SKM-1 treated with dmso at 0.1 percent for 144 hours (cell line): ENCODE data around the gene APOBEC4.

Experiments used
- DNase-seq: peaks from one replicate; lab custom pipeline; 2025; ENCODE audit not compliant: unreplicated experiment; lab: John Stamatoyannopoulos, UW

The APOBEC4 gene

DNA sequence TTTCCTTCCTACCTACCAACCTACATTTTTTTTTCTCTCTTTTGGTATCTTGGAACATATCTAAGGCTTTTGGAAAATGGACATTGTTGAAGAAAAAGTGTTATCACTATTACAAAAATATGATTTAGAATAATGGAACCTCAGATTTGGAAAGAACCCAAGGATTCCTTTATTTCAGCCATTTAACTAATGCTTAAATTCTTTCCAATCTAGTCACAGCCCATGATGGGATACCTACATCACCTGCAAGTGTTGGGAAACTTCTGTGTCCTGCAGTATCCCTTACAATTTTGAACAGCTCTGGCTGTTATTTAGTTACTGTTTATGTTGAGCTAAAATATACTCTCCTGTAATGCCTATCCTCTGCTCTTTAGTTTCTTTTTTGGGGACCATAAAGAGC is 22.3 kb upstream of the APOBEC4 start:
- no peak for DNase-seq

GRCh38 chr1:183674886-183675285 is 21.8 kb upstream of the APOBEC4 start:
- no peak for DNase-seq

GRCh38 chr1:183674339-183674738 is 21.2 kb upstream of the APOBEC4 start:
- no peak for DNase-seq

- no peak for DNase-seq
Observed at GRCh38 chr1:183673605-183674323, 20.6 kb upstream of the APOBEC4 start.

DNA sequence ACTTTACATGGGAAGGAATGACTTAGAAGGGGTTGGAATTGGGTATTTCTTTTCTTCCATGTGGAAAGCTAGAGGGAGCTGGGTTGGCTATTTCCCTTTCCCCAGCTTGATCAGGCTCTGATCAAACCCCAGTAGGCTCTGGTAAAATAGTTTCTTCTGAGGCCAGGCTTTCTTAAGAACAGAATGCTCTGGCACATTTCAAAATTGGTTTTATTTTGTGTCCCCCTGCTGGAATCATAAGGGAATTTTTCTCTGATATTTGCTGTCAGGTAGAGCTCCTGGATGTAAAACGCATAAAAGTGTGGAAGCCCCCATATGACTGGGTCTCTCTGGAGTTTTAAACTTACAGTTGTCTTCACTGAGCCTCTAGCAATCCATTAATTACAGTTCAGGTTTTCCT is 17.1 kb upstream of the APOBEC4 start:
- no peak for DNase-seq

- DNase-seq: no peak
Observed at GRCh38 chr1:183656355-183656754, 3.2 kb upstream of the APOBEC4 start.

DNA sequence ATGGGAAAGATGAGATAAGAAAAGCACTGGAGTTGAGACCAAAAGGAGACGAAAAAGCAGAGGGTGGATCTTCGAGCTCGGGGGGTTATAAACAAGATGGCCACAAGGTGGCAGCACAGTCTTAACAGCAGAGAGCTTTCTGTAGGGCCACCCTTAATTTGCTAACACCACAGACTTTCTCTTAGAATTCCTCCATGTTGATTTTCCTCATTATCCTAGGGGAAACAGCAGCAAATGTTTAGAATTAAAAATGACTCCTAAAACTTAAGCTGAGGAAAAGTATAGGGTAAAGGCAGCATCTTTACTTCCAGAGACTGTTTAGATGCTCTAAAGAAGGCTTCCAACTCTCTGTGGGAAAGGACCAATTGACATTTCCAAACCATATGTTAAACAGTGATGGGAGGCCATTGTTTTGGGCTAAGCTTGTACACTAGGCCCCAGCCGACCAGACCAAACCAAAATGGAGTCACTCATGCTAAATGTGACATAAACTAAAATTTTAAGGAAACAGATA is 2.5 kb upstream of the APOBEC4 start:
- peak; percentile 90 for DNase-seq

DNA sequence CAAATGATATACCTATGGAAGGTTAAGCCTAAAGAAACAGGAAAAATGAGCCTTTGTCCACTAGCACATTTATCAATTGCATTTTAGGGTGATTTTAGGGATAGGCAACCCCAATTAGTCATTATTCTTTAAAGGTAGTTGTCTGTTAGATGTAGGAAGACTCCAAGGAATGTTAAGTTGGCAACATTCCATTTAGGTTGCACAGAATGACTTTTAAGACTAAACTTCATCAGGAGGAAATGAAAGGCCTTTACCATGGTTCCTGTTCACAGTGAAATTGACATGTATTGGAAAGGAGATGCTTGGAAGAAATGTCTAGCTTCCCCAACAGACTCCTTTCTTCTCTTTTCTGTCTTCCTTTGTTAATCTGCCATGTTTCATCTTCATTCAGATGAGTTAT is 1.6 kb upstream of the APOBEC4 start:
- DNase-seq: no peak

DNA sequence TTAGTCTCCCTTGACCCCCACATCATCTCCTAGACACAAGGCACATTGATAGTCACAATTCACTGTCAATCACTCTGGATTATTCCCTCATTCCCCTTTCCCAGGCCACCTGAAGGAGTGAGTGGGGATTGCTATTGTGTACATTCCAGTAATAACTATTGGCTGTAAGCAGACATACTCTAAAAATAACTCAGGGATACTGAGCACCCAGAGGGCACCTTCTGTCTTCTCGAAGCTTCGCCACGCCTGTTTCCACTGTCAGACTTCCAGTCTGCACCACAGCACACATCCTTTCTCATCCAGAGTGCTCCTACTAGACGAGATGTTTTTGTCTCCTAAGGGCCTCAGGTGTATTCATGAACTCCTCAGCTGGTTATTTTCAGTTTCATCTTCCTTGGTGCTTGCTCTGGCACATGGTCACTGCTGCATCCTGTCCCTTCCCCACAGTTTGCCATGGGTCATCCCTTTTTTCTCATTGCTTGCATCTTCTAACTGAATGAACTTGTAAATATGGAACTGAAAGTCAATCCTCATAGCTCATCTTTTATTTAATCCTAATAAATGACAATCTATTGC is 848 bp upstream of the APOBEC4 start:
- DNase-seq: no peak

GRCh38 chr1:183653462-183653794 is 312 bp upstream of the APOBEC4 start:
- DNase-seq: no peak

GRCh38 chr1:183652107-183652506 is 1.0 kb downstream of the APOBEC4 start:
- DNase-seq: no peak

GRCh38 chr1:183651612-183652011 is 1.5 kb downstream of the APOBEC4 start:
- DNase-seq: no peak

- DNase-seq: no peak
Observed at GRCh38 chr1:183648042-183648441, 5.1 kb downstream of the APOBEC4 start.

DNA sequence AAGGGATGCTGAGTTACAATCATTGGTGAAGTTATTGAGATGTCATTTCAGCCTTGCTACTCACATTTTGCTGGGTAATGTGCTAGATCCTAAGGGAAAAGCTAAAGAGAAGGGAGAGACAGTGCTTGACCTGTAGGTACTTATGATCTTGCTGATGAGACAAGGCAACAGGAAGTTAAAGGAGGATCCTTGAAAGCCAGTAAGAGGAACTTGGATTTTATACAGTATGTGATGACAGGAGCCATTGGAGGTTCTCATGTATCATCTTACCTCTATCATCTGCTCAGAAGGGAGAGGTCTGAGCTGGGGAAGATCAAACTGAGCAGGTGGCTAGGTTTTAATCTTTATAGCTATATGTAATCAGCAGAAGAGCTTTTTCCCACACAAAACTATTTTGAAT is 6.3 kb downstream of the APOBEC4 start:
- peak; percentile 83 for DNase-seq

GRCh38 chr1:183645531-183645930 is 7.6 kb downstream of the APOBEC4 start:
- no peak for DNase-seq

GRCh38 chr1:183642166-183642565 is 10.9 kb downstream of the APOBEC4 start:
- no peak for DNase-seq

DNA sequence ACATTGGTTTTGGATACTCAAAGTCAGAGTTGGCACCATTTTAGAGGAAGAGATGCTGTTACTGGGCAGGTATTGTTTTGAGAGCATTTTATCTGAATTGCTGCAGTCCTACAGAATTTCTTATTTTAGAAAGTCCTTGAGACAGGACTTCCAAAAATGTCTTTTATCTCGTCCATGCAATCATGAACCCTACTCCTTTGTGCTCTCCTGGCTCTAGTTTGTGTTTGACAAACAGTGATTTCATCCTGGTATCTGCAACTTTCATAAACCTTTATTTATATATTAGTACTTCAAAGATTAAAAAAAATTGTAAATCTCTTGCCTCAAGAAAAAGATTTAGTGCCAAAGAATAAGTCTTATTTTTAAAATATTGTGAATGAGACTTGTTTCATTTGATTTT is 12.9 kb downstream of the APOBEC4 start:
- DNase-seq: no peak

DNA sequence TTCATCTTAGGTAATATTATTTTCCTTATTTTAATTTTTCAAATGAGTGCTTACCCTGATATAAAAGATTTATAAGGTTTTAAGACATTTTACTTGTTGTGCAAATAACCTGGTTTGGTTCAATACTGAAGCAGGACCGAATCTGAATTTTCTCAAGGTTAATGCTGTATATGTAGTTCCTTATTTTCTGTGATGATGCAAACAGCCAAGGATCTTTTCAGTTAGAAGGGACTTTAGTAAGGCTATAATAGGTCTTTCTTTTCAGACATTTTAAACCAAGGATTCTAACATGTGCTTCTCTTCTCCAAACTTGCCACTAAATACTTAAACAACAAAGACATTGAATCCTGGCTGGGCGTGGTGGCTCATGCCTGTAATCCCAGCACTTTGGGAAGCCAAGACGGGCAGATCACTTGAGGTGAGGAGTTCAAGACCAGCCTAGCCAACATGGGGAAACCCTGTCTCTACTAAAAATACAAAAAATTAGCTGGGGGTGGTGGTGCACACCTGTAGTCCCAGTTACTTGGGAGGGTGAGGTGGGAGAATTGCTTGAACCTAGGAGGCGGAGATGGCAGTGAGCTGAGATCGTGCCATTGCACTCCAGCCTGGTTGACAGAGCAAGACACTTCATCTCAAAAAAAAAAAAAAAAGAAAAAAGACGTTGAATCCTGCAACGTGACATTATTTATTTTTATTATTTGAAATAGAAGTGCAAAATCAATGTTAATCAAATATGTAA is 14.3 kb downstream of the APOBEC4 start:
- DNase-seq: peak; percentile 85

GRCh38 chr1:183636783-183637182 is 16.3 kb downstream of the APOBEC4 start:
- DNase-seq: no peak

- DNase-seq: no peak
Observed at GRCh38 chr1:183636334-183636682, 16.8 kb downstream of the APOBEC4 start.

GRCh38 chr1:183635606-183636333 is 17.3 kb downstream of the APOBEC4 start, which contains the start of gene ARPC5:
Gene ARPC5, minus strand, starts transcription at chr1:183635783. Its CDS starts 124 bp downstream, at chr1:183635659.
- DNase-seq: peak; percentile 100
